Neutrophil (primary cell): Measurements from ENCODE around the gene SLX4IP.

Experiments
- H3K27ac ChIP-seq: fragments of 200-600 bp; sonication (generic); 2 replicates; pipeline ENCODE4 v1.5.1; 2016; ENCODE audit warnings: mild to moderate bottlenecking, moderate library complexity
- H3K27me3 ChIP-seq: fragments of 200-600 bp; sonication (generic); 2 replicates; pipeline ENCODE4 v1.6.0; 2016; ENCODE audit warnings: mild to moderate bottlenecking
- H3K36me3 ChIP-seq: fragments of 200-600 bp; sonication (generic); 2 replicates; pipeline ENCODE4 v1.5.1; 2017
- H3K4me1 ChIP-seq, 2 experiments: fragments of 200-600 bp in 1 of 2; sonication (generic) in 1 of 2; 1 replicate in 1 of 2; 2 replicates in 1 of 2; pipeline versions ENCODE4 v1.5.1 to v1.6.1; 2013 to 2016; ENCODE audit warnings: low read depth in 1 of 2, low read length in 1 of 2, mild to moderate bottlenecking in 1 of 2, moderate library complexity in 1 of 2; ENCODE audit not compliant: control insufficient read depth in 1 of 2, insufficient read depth in 1 of 2
- H3K4me3 ChIP-seq, 2 experiments: fragments of 200-600 bp in 1 of 2; sonication (generic) in 1 of 2; 1 replicate in 1 of 2; 2 replicates in 1 of 2; pipeline ENCODE4 v1.5.1; 2013 to 2016; ENCODE audit warnings: low read depth in 1 of 2, low read length in 1 of 2, mild to moderate bottlenecking in 1 of 2, moderate library complexity in 1 of 2
- H3K9me3 ChIP-seq: fragments of 200-600 bp; sonication (generic); 2 replicates; pipeline ENCODE4 v1.5.1; 2016
- TF ChIP-seq, protein P1 (sequence below): fragments of 200-600 bp; sonication (generic); IDR thresholded peaks from 2 replicates; pipeline ENCODE4 v1.5.1; 2016; ENCODE audit warnings: antibody characterized with exemption

Gene SLX4IP

DNA sequence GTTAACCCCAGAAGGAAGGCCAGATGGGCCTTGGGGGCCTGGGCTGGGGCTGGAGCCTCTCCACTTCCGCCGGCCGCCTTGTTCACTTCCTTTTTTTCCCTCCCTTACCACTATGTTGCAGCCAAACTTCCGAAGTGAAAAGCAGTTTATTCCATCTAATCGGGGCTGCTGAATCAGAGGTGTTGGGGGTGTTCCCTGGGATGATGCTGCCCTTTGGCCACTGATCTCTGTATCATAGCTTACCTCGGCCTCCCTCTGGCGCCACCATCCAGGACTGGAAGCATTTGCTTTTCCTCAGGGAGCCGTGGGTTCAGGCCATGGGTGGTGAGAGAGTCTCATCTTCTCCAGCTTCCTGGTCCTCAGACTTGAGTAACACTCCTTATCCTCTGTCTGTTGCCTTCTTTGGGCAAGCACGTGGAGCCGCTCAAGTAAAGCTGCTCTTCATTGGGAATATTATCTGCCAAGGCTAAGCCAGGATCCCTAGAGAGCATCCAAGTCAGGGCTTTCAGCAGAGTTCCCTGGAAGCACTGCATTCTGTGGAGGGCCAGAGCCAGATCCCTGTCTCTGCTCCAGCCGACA, 39.6 kb downstream of the SLX4IP start:
- H3K27ac ChIP-seq: peak overlapping the region; percentile 78
- H3K36me3 ChIP-seq: no peaks in the 10 kb centered on the region
- peak overlapping the region; percentile 19 to 49 for H3K4me3 ChIP-seq
- TF ChIP-seq, protein P1, sequence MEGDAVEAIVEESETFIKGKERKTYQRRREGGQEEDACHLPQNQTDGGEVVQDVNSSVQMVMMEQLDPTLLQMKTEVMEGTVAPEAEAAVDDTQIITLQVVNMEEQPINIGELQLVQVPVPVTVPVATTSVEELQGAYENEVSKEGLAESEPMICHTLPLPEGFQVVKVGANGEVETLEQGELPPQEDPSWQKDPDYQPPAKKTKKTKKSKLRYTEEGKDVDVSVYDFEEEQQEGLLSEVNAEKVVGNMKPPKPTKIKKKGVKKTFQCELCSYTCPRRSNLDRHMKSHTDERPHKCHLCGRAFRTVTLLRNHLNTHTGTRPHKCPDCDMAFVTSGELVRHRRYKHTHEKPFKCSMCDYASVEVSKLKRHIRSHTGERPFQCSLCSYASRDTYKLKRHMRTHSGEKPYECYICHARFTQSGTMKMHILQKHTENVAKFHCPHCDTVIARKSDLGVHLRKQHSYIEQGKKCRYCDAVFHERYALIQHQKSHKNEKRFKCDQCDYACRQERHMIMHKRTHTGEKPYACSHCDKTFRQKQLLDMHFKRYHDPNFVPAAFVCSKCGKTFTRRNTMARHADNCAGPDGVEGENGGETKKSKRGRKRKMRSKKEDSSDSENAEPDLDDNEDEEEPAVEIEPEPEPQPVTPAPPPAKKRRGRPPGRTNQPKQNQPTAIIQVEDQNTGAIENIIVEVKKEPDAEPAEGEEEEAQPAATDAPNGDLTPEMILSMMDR: no peak
- H3K4me1 ChIP-seq: peaks cover 39% of the 10 kb centered on the region in 2 experiments
- no peaks in the 10 kb centered on the region for H3K9me3 ChIP-seq
- H3K27me3 ChIP-seq: no peaks in the 10 kb centered on the region

DNA sequence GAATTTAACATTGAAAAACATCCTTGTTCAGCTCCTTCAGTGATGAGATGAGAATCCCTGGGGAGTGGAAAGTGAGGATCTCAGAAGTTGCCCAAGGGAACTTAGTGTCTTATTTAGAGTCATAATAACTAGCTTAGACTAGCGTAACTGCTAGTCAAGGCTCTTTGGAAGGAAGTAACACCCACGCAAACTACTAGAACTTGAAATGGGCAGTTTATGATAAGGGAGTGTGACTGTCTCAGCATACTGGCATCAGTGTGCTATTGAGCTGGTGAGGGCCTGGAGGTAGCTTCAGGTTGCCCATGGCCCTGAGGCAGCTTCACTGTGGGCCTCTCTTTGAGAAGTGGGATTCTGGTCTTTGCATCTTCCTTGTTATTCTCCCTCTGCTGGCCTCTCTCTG, 40.1 kb downstream of the SLX4IP start:
- Histone ChIP-seq H3K4me1 (peaks cover 34% of the 10 kb centered on the region in 2 experiments), H3K36me3 (no peaks in the 10 kb centered on the region), H3K27ac (peak overlapping the region; percentile 78), H3K9me3 (no peaks in the 10 kb centered on the region), H3K27me3 (no peaks in the 10 kb centered on the region), H3K4me3 (peak overlapping the region in 1 of 2 experiments; percentile 49)
- TF ChIP-seq, protein P1: no peak

DNA sequence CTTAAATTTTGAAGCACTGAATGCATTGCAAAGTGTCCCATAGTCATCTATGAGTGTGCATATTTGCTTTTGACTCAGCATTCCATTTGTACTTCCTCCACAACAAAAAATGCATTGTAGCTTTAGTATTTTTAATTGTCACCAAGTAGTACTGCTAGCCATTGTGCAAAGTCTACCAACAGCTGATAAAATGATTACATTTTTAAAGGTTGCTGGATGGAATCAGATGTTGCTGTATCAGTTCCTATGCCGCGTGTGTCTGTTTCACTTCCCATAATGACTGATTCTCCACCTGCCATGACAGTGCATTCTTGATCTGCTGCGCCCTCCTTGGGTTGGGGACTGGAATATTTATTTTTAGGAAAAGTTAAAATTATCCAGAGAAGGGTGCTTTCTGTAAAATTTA, 41.2 kb downstream of the SLX4IP start:
- Histone ChIP-seq H3K9me3 (no peaks in the 10 kb centered on the region), H3K4me1 (peaks cover 31% of the 10 kb centered on the region in 2 experiments), H3K27me3 (no peaks in the 10 kb centered on the region), H3K4me3 (peak overlapping the region; percentile 35 to 55), H3K36me3 (no peaks in the 10 kb centered on the region), H3K27ac (peak overlapping the region; percentile 78)
- TF ChIP-seq, protein P1: peak; percentile 35

DNA sequence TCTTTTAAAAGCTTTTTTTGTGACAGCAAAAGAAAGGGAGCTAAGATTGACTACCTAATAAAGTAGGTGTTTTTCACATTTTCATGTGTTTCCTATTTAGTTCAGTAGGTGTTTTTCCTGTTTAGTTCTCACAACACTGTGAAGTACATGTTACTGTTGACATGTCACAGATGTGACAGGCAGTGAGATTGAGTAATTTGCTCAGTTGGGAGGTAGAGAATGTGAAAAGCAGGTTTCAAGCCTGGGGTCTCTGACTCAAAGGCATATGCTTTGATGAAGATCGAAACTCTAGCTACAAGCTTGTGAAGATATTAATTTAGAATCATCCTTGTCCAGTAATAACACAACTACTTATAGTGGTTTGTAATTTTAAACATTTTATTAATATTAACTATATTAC, 43.1 kb downstream of the SLX4IP start:
- Histone ChIP-seq H3K4me1 (peaks cover 31% of the 10 kb centered on the region in 2 experiments), H3K4me3 (no peak overlapping the region), H3K9me3 (no peaks in the 10 kb centered on the region), H3K27me3 (no peaks in the 10 kb centered on the region), H3K27ac (no peak overlapping the region), H3K36me3 (no peaks in the 10 kb centered on the region)
- TF ChIP-seq, protein P1: no peak

DNA sequence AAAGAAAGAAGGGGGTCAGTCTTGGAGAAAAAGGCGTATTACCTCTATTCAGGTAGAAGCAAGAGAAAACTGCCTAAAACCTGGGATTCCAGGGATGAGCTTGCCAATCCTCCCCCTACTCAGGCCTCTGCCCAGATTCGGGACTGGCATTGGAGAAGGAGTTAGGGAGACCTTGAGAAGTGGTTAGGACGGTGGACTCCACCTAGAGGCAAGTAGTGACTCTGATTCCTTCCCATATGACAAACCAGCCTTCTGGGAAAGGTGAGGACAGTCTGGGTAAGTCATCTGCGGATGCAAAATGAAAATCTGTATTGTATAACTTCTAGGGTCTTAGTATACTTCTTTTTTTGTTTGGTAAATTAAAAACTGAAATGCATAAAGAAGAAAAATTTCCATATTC, 43.8 kb downstream of the SLX4IP start:
- Histone ChIP-seq H3K4me1 (peaks cover 31% of the 10 kb centered on the region in 2 experiments), H3K36me3 (no peaks in the 10 kb centered on the region), H3K9me3 (no peaks in the 10 kb centered on the region), H3K4me3 (no peak overlapping the region), H3K27ac (no peak overlapping the region), H3K27me3 (no peaks in the 10 kb centered on the region)
- TF ChIP-seq, protein P1: no peak
